Amygdala (tissue), 56 donors: ENCODE results near the gene GBP1.
"Not testable (repeated sequence)": the region's sequence is repeated elsewhere in the genome, so short reads cannot be mapped to it uniquely, and the experiment has no call there.

Experiments used
- DNase-seq, 56 donors: peaks; one replicate each; lab custom pipeline; 2025; lab: John Stamatoyannopoulos, UW

GBP1 gene

GRCh38 chr1:89065079-89065868 lies at the start of gene GBP1:
Gene GBP1, minus strand, starts transcription at chr1:89065208. Its CDS starts 1,974 bp downstream, at chr1:89063234.
- DNase-seq: no peak

- no peak for DNase-seq
Observed at GRCh38 chr1:89114662-89115061, 49.7 kb upstream of the GBP1 start.

- DNase-seq: no peak
Observed at GRCh38 chr1:89112871-89113613, 48.0 kb upstream of the GBP1 start.

GRCh38 chr1:89104687-89105086 lies 39.7 kb upstream of the GBP1 start:
- no peak for DNase-seq

GRCh38 chr1:89104147-89104546 lies 39.1 kb upstream of the GBP1 start:
- DNase-seq: no peak

GRCh38 chr1:89102021-89102420 lies 37.0 kb upstream of the GBP1 start:
- no peak for DNase-seq

- DNase-seq: no peak
Observed at GRCh38 chr1:89100412-89100811, 35.4 kb upstream of the GBP1 start.

- DNase-seq: no peak
Observed at GRCh38 chr1:89098857-89099256, 33.8 kb upstream of the GBP1 start.

- no peak for DNase-seq
Observed at GRCh38 chr1:89095737-89096136, 30.7 kb upstream of the GBP1 start.

- DNase-seq: no peak
Observed at GRCh38 chr1:89089962-89090361, 25.0 kb upstream of the GBP1 start.

GRCh38 chr1:89088572-89088971 lies 23.6 kb upstream of the GBP1 start:
- no peak for DNase-seq

- no peak for DNase-seq
Observed at GRCh38 chr1:89087241-89087640, 22.2 kb upstream of the GBP1 start.

- DNase-seq: peak in 2 of 56 donors; percentile 3 to 16
Observed at GRCh38 chr1:89085781-89086180, 20.8 kb upstream of the GBP1 start.

GRCh38 chr1:89081005-89081404 lies 16.0 kb upstream of the GBP1 start:
- peak in 2 of 56 donors; percentile 7 to 36 for DNase-seq

- not testable (repeated sequence) for DNase-seq
Observed at GRCh38 chr1:89080068-89080467, 15.1 kb upstream of the GBP1 start.

- DNase-seq: not testable (repeated sequence)
Observed at GRCh38 chr1:89072466-89073065, 7.6 kb upstream of the GBP1 start.

- DNase-seq: no peak
Observed at GRCh38 chr1:89070509-89070908, 5.5 kb upstream of the GBP1 start.

GRCh38 chr1:89069951-89070350 lies 4.9 kb upstream of the GBP1 start:
- no peak for DNase-seq

GRCh38 chr1:89068291-89068690 lies 3.3 kb upstream of the GBP1 start:
- no peak for DNase-seq

- no peak for DNase-seq
Observed at GRCh38 chr1:89064632-89065031, 376 bp downstream of the GBP1 start.

GRCh38 chr1:89063094-89063493 lies 1.9 kb downstream of the GBP1 start:
- DNase-seq: no peak

GRCh38 chr1:89060091-89060490 lies 4.9 kb downstream of the GBP1 start:
- DNase-seq: no peak
